Fibroblast of mammary gland (primary cell): ENCODE measurements around the gene GPR21.

Source experiments
- DNase-seq: peaks from one replicate; pipeline ENCODE4 v3.0.0-alpha.2; 2010; ENCODE audit warnings: low read depth
- H3K4me3 ChIP-seq: 2 replicates; pipeline ENCODE4 v1.5.1; 2011; ENCODE audit warnings: low read depth, mild to moderate bottlenecking, low read length, moderate library complexity; ENCODE audit not compliant: control insufficient read depth
- CTCF ChIP-seq: conservative IDR thresholded peaks from 2 replicates; pipeline ENCODE4 v1.5.1; 2011; ENCODE audit warnings: low read depth, low read length, inconsistent platforms; ENCODE audit not compliant: control insufficient read depth, insufficient read depth

Gene GPR21

GRCh38 chr9:123080444-123080843 lies 47.0 kb downstream of the GPR21 start:
- H3K4me3 ChIP-seq = no peak overlapping the region
- TF ChIP-seq CTCF = no peak
- DNase-seq = no peak

- TF ChIP-seq CTCF = peak; percentile 69
- no peak overlapping the region for H3K4me3 ChIP-seq
- peak; percentile 57 for DNase-seq
These were observed 48.4 kb downstream of the GPR21 start for GRCh38 chr9:123081824-123082223.

GRCh38 chr9:123083680-123084079 lies 50.2 kb downstream of the GPR21 start:
- no peak for DNase-seq
- TF ChIP-seq CTCF = no peak
- H3K4me3 ChIP-seq = no peak overlapping the region

GRCh38 chr9:123084256-123084655 lies 50.8 kb downstream of the GPR21 start:
- TF ChIP-seq CTCF = no peak
- DNase-seq = no peak
- H3K4me3 ChIP-seq = no peak overlapping the region
